H1 (cell line): ENCODE measurements around the gene ITGA11. TPM values are rescaled to one million over a fixed set of nuclear protein-coding genes. Genes with fewer than 3 reads are reported as not detected.

ENCODE experiments used
- CTCF ChIA-PET: fragments of 300-600 bp; sonication (Branson Sonifier 250); formaldehyde crosslinking; loops from one replicate; lab custom pipeline; 2021; ENCODE audit not compliant: partially characterized antibody; lab: Charles Lee
- POLR2A ChIA-PET: fragments of 300-600 bp; sonication (Branson Sonifier 250); formaldehyde crosslinking; loops from one replicate; lab custom pipeline; 2021; ENCODE audit warnings: inconsistent platforms; ENCODE audit not compliant: partially characterized antibody; lab: Charles Lee
- DNase-seq, 2 experiments: peaks; one replicate each; pipeline versions ENCODE4 v3.0.0 to v3.0.0-alpha.2; 2010 to 2022; ENCODE audit warnings: low spot score in 2 of 2, low read depth in 1 of 2, mixed read lengths in 1 of 2
- FAIRE-seq: peaks from 2 replicates; lab custom pipeline; 2011; peaks lifted over from hg19 to GRCh38; lab: Jason Lieb, UNC
- H2AFZ ChIP-seq: 2 replicates; pipeline ENCODE4 v1.8.1; 2012; ENCODE audit warnings: low read length, inconsistent platforms
- H2AK5ac ChIP-seq: 2 replicates; pipeline ENCODE4 v1.6.1; 2013; ENCODE audit warnings: low read depth, low read length
- H2BK120ac ChIP-seq: replicated peaks from 2 replicates; pipeline ENCODE3; 2013; ENCODE audit warnings: low read depth, low read length, inconsistent platforms
- H2BK12ac ChIP-seq: 2 replicates; pipeline ENCODE4 v1.6.1; 2013; ENCODE audit warnings: low read depth, low read length
- H2BK15ac ChIP-seq: 2 replicates; pipeline ENCODE4 v1.6.1; 2013; ENCODE audit warnings: low read length
- H2BK20ac ChIP-seq: 2 replicates; pipeline ENCODE4 v1.6.1; 2013; ENCODE audit warnings: low read length
- H2BK5ac ChIP-seq: 2 replicates; pipeline ENCODE4 v1.6.1; 2013; ENCODE audit warnings: low read depth, low read length
- H3K14ac ChIP-seq: 2 replicates; pipeline ENCODE4 v1.6.1; 2013; ENCODE audit warnings: inconsistent platforms; ENCODE audit not compliant: insufficient read length
- H3K18ac ChIP-seq: 2 replicates; pipeline ENCODE4 v1.6.1; 2013; ENCODE audit warnings: low read length; ENCODE audit errors: extremely low read depth
- H3K23ac ChIP-seq: 2 replicates; pipeline ENCODE4 v1.6.1; 2013; ENCODE audit warnings: inconsistent platforms; ENCODE audit not compliant: insufficient read length
- H3K23me2 ChIP-seq: 2 replicates; pipeline ENCODE4 v1.6.1; 2013; ENCODE audit warnings: low read depth, low read length
- H3K27ac ChIP-seq: 2 replicates; pipeline ENCODE4 v1.6.1; 2011; ENCODE audit warnings: low read depth, low read length, inconsistent platforms
- H3K27me3 ChIP-seq, 4 experiments: replicated peaks in 1 of 4; 1 replicate in 1 of 4; 2 replicates in 3 of 4; pipeline versions ENCODE4 v1.6.1 to v1.8.1; 2011 to 2013; ENCODE audit warnings: low read length in 3 of 4, mild to moderate bottlenecking in 3 of 4, inconsistent platforms in 2 of 4, mixed read lengths in 2 of 4, moderate library complexity in 1 of 4; ENCODE audit not compliant: control insufficient read depth in 3 of 4, insufficient read depth in 3 of 4; ENCODE audit errors: extremely low read depth in 1 of 4
- H3K36me3 ChIP-seq, 4 experiments: 2 replicates each; pipeline versions ENCODE4 v1.6.1 to v1.8.1; 2011 to 2013; ENCODE audit warnings: mild to moderate bottlenecking in 4 of 4, low read length in 3 of 4, moderate library complexity in 2 of 4, control low read depth in 1 of 4, inconsistent platforms in 1 of 4; ENCODE audit not compliant: insufficient read depth in 4 of 4, control insufficient read depth in 2 of 4
- H3K4ac ChIP-seq: replicated peaks from 2 replicates; pipeline ENCODE3; 2013; ENCODE audit warnings: low read length, low read depth, mixed read lengths, inconsistent platforms; ENCODE audit not compliant: insufficient read length
- H3K4me1 ChIP-seq, 4 experiments: replicated peaks in 1 of 4; 1 replicate in 1 of 4; 2 replicates in 3 of 4; pipeline versions ENCODE4 v1.6.1 to v1.8.1; 2011 to 2013; ENCODE audit warnings: low read length in 3 of 4, inconsistent platforms in 2 of 4, mixed read lengths in 1 of 4; ENCODE audit not compliant: insufficient read depth in 4 of 4, control insufficient read depth in 3 of 4
- H3K4me2 ChIP-seq, 2 experiments: 2 replicates each; pipeline versions ENCODE4 v1.6.1 to v1.8.1; 2011 to 2013; ENCODE audit warnings: low read depth in 2 of 2, low read length in 2 of 2, control low read depth in 1 of 2, inconsistent platforms in 1 of 2, mild to moderate bottlenecking in 1 of 2; ENCODE audit not compliant: insufficient read depth in 1 of 2
- H3K4me3 ChIP-seq, 4 experiments: fragments of 200-600, 300-600 bp in 1 of 4; sonication (generic), shearing (Covaris generic), sonication (Bioruptor Twin) in 1 of 4; 2 replicates each; pipeline versions ENCODE4 v1.5.1 to v1.8.1; 2011 to 2016; ENCODE audit warnings: low read length in 4 of 4, low read depth in 3 of 4, control low read depth in 2 of 4, inconsistent platforms in 2 of 4, mild to moderate bottlenecking in 2 of 4, mixed read lengths in 1 of 4, moderate library complexity in 1 of 4; ENCODE audit not compliant: insufficient read depth in 2 of 4; ENCODE audit errors: extremely low read depth in 1 of 4
- H3K56ac ChIP-seq: replicated peaks from 2 replicates; pipeline ENCODE3; 2013; ENCODE audit warnings: low read depth, mild to moderate bottlenecking, mixed read lengths, low read length, inconsistent platforms; ENCODE audit not compliant: insufficient read length
- H3K79me1 ChIP-seq: 2 replicates; pipeline ENCODE4 v1.6.1; 2013; ENCODE audit warnings: low read depth, low read length, control low read depth
- H3K79me2 ChIP-seq, 2 experiments: 2 replicates each; pipeline versions ENCODE4 v1.6.1 to v1.8.1; 2012 to 2013; ENCODE audit warnings: low read length in 2 of 2, mild to moderate bottlenecking in 2 of 2, inconsistent platforms in 1 of 2; ENCODE audit not compliant: insufficient read depth in 2 of 2, control insufficient read depth in 1 of 2
- H3K9ac ChIP-seq, 4 experiments: replicated peaks in 1 of 4; 1 replicate in 1 of 4; 2 replicates in 3 of 4; pipeline versions ENCODE4 v1.6.1 to v1.8.1; 2011 to 2013; ENCODE audit warnings: low read depth in 3 of 4, low read length in 3 of 4, control low read depth in 2 of 4, mild to moderate bottlenecking in 2 of 4, moderate library complexity in 2 of 4, inconsistent platforms in 1 of 4; ENCODE audit errors: extremely low read depth in 1 of 4
- H3K9me3 ChIP-seq, 2 experiments: 2 replicates each; pipeline versions ENCODE4 v1.6.1 to v1.8.1; 2012 to 2013; ENCODE audit warnings: mild to moderate bottlenecking in 2 of 2, moderate library complexity in 2 of 2, control low read depth in 1 of 2, inconsistent platforms in 1 of 2, low read depth in 1 of 2, low read length in 1 of 2, mixed read lengths in 1 of 2; ENCODE audit not compliant: insufficient read depth in 2 of 2
- H4K20me1 ChIP-seq, 2 experiments: replicated peaks in 1 of 2; 2 replicates each; pipeline versions ENCODE3 to v1.8.1; 2011 to 2013; ENCODE audit warnings: inconsistent platforms in 2 of 2, low read length in 2 of 2, mild to moderate bottlenecking in 1 of 2; ENCODE audit not compliant: insufficient read depth in 2 of 2, control insufficient read depth in 1 of 2
- H4K5ac ChIP-seq: 2 replicates; pipeline ENCODE4 v1.6.1; 2013; ENCODE audit warnings: low read length, low read depth, mixed read lengths, inconsistent platforms; ENCODE audit not compliant: insufficient read length
- H4K8ac ChIP-seq: 2 replicates; pipeline ENCODE4 v1.8.0; 2013; ENCODE audit warnings: mild to moderate bottlenecking, moderate library complexity, low read length, inconsistent platforms; ENCODE audit not compliant: insufficient read depth; ENCODE audit errors: extremely low read depth
- H4K91ac ChIP-seq: replicated peaks from 2 replicates; pipeline ENCODE3; 2013; ENCODE audit warnings: low read length, mixed read lengths, inconsistent platforms; ENCODE audit not compliant: insufficient read length
- CBX5 ChIP-seq: fragments of 300-800, 300-1000 bp; sonication (generic); IDR thresholded peaks from 2 replicates; pipeline ENCODE4 v1.7.1; 2016; ENCODE audit warnings: antibody characterized with exemption, low read length, low read depth
- CTBP2 ChIP-seq: IDR thresholded peaks from 2 replicates; pipeline ENCODE4 v1.7.0; 2011; ENCODE audit warnings: borderline replicate concordance, mild to moderate bottlenecking, moderate library complexity, mixed read lengths, low read length; ENCODE audit not compliant: insufficient read depth, insufficient read length
- EZH2 ChIP-seq: fragments of 200-600 bp; sonication (generic); IDR thresholded peaks from 2 replicates; pipeline ENCODE4 v1.7.1; 2012; ENCODE audit warnings: low read depth, mild to moderate bottlenecking, moderate library complexity, low read length, inconsistent platforms; ENCODE audit not compliant: severe bottlenecking
- FOSL1 ChIP-seq: IDR thresholded peaks from 2 replicates; pipeline ENCODE4 v1.6.1; 2011; ENCODE audit warnings: mild to moderate bottlenecking, low read depth, low read length, moderate library complexity; ENCODE audit not compliant: insufficient read depth
- KDM5A ChIP-seq: fragments of 200-600 bp; IDR thresholded peaks from 2 replicates; pipeline ENCODE4 v1.7.1; 2012; ENCODE audit warnings: mild to moderate bottlenecking, low read length, inconsistent platforms, mixed read lengths
- SP1 ChIP-seq: IDR thresholded peaks from 2 replicates; pipeline ENCODE4 v1.6.1; 2011; ENCODE audit warnings: low read depth, low read length
- SRF ChIP-seq: IDR thresholded peaks from 2 replicates; pipeline ENCODE4 v1.6.1; 2011; ENCODE audit warnings: mild to moderate bottlenecking, low read depth, low read length, moderate library complexity
- TBP ChIP-seq: IDR thresholded peaks from 2 replicates; pipeline ENCODE4 v1.6.1; 2011; ENCODE audit warnings: low read depth, low read length, improper control_type of control experiment
- WGBS, 2 experiments: shearing (Covaris generic) in 1 of 2; methylation state at CpG; one replicate each; pipeline versions ENCODE4 v1.1.6 to v1.1.7; 2013 to 2015; ENCODE audit warnings: low lambda C conversion rate in 2 of 2, mixed read lengths in 2 of 2, inconsistent platforms in 1 of 2, low coverage in 1 of 2, missing lambda C conversion rate in 1 of 2; ENCODE audit not compliant: insufficient replicate concordance in 2 of 2, insufficient coverage in 1 of 2, insufficient read length in 1 of 2; ENCODE audit errors: extremely low coverage in 1 of 2, missing lambda C conversion rate in 1 of 2; 5-methylcytosine and 5-hydroxymethylcytosine counted together
- polyA plus RNA-seq, 7 experiments: library from polyadenylated mRNA; depleted of rRNA in 3 of 7; stranded (reverse) in 5 of 7; unstranded in 2 of 7; fragments of >200 nt in 5 of 7; fragments of 200-250 nt in 2 of 7; gene quantifications; 1 replicate in 5 of 7; 2 replicates in 1 of 7; 4 replicates in 1 of 7; pipeline versions ENCODE4 v1.2.1 to v1.2.3, GENCODE V29; 2011 to 2013; ENCODE audit warnings: missing spikeins in 2 of 7, mixed read lengths in 2 of 7
- total RNA-seq: library from RNA; stranded (reverse); fragmentation: NEBNext Ultra II Directional; extraction: Animal tissue kit (Norgen Biotek cat#: 25700); gene quantifications from 2 replicates; pipeline ENCODE4 v1.2.1, GENCODE V29; 2021

The ITGA11 gene
- total and polyA plus RNA-seq, 2 of the 8 experiments (the other 6 are each of a cell fraction or from before 2014, with no cell fraction given), result 0.05 to 0.06 TPM

- no peak overlapping the region for H3K23ac ChIP-seq
- no peak overlapping the region for H3K56ac ChIP-seq
- CTCF ChIA-PET, result interaction anchor here (0.9 to 2.1 kb wide), 4 partner anchors 13 to 158 kb away, joined by 3 to 8 read pairs (median 3); no protein-coding TSS in a partner anchor
- POLR2A ChIA-PET, result no interaction called here
- H4K91ac ChIP-seq, result no peak overlapping the region
- H3K27me3 ChIP-seq, result no peaks in the 10 kb centered on the region
- no peak overlapping the region for H2AK5ac ChIP-seq
- no peak overlapping the region for H3K4me3 ChIP-seq
- no peaks in the 10 kb centered on the region for H3K79me1 ChIP-seq
- H4K20me1 ChIP-seq, result no peaks in the 10 kb centered on the region
- no peaks in the 10 kb centered on the region for H3K9me3 ChIP-seq
- H2BK5ac ChIP-seq, result no peak overlapping the region
- no peak overlapping the region for H3K14ac ChIP-seq
- H4K5ac ChIP-seq, result no peak overlapping the region
- H2BK20ac ChIP-seq, result no peak overlapping the region
- no peak overlapping the region for H3K18ac ChIP-seq
- no peak overlapping the region for H2BK12ac ChIP-seq
- no peaks in the 10 kb centered on the region for H3K79me2 ChIP-seq
- H3K9ac ChIP-seq, result no peak overlapping the region
- DNase-seq (peak in 1 of 2 experiments; percentile 7), FAIRE-seq (no peak)
- H3K27ac ChIP-seq, result no peak overlapping the region
- H3K4me1 ChIP-seq, result no peaks in the 10 kb centered on the region; a peak in 1 of 7 replicates
- H2AFZ ChIP-seq, result no peak overlapping the region
- H2BK120ac ChIP-seq, result no peak overlapping the region
- TF ChIP-seq EZH2, result no peak
- no peak for TF ChIP-seq CTBP2
- no peak for TF ChIP-seq TBP
- TF ChIP-seq SP1, result no peak
- no peak for TF ChIP-seq KDM5A
- no peak for TF ChIP-seq FOSL1
- no peak for TF ChIP-seq CBX5
- no peak for TF ChIP-seq SRF
- H4K8ac ChIP-seq, result no peak overlapping the region
- no peaks in the 10 kb centered on the region; the same call in 1 of the 2 replicates for H3K23me2 ChIP-seq
- H3K4ac ChIP-seq, result no peak overlapping the region
- no peaks in the 10 kb centered on the region for H3K36me3 ChIP-seq
- no peak overlapping the region for H2BK15ac ChIP-seq
- WGBS, 2 experiments, result 93% methylated on average over 4 of the region's 4 CpGs; no CpG with 5 or more reads in 1 of the 2 experiments
- H3K4me2 ChIP-seq, result no peak overlapping the region
These were observed 20.7 kb downstream of the ITGA11 start for GRCh38 chr15:68411343-68411675.
